ENCODE data around the gene FARS2.

FARS2 gene

DNA sequence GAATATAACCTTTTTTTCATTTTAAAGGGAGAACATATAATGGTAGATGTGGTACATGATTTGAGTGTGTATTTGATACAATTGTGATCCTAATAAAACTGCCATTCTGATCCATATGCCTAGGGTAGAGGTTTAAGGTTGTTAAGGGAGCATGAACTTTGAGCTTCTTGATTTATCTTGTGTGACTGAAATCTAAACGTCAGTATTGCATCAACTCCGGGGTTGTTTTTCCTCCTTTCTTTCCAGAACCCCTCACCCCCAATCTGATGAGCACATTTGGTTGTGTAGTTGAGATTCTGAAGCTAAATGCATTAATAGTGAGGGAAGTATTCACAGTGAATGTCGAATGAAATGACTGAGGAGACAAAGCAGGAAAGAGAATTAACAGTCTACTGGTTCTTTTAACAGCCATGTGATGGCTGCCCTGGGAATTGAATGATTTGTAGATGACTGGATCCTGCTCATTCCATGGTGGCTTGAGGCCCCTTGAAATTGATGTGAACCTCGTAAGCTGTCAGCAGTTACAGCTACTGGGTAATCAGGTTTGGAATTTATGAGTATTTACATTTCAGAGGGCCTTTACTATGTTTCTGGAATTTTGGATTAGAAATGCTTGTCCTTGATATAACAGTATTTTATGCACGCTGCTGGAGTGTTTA is 44.8 kb downstream of the FARS2 start:
- TF ChIP-seq, protein P1, sequence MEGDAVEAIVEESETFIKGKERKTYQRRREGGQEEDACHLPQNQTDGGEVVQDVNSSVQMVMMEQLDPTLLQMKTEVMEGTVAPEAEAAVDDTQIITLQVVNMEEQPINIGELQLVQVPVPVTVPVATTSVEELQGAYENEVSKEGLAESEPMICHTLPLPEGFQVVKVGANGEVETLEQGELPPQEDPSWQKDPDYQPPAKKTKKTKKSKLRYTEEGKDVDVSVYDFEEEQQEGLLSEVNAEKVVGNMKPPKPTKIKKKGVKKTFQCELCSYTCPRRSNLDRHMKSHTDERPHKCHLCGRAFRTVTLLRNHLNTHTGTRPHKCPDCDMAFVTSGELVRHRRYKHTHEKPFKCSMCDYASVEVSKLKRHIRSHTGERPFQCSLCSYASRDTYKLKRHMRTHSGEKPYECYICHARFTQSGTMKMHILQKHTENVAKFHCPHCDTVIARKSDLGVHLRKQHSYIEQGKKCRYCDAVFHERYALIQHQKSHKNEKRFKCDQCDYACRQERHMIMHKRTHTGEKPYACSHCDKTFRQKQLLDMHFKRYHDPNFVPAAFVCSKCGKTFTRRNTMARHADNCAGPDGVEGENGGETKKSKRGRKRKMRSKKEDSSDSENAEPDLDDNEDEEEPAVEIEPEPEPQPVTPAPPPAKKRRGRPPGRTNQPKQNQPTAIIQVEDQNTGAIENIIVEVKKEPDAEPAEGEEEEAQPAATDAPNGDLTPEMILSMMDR (IDR thresholded peaks at IDR 0.05; ENCODE audit: low read depth, low read length): no peak
- TF ChIP-seq EZH2phosphoT487 (IDR thresholded peaks at IDR 0.05; ENCODE audit: low read depth): no peak
- Histone ChIP-seq H3K9me3 (ENCODE audit: insufficient read depth, low read length) (no peaks in the 10 kb centered on the region), H3K36me3 (replicated peaks; ENCODE audit: low read depth, low read length) (peaks cover 2% of the 10 kb centered on the region), H3K4me2 (ENCODE audit: low read length) (peak overlapping the region; percentile 53), H3K27ac (ENCODE audit: low read length) (no peak overlapping the region), H3K9ac (ENCODE audit: low read length) (no peak overlapping the region), H3K4me3 (ENCODE audit: low read length) (no peak overlapping the region), H3K79me2 (ENCODE audit: low read length) (peaks cover 53% of the 10 kb centered on the region), H3K27me3 (ENCODE audit: low read depth, low read length) (no peaks in the 10 kb centered on the region), H3K4me1 (ENCODE audit: low read length) (peaks cover 53% of the 10 kb centered on the region), H2AFZ (ENCODE audit: low read depth, low read length) (no peak overlapping the region), H4K20me1 (ENCODE audit: insufficient read depth, low read length) (no peaks in the 10 kb centered on the region)

DNA sequence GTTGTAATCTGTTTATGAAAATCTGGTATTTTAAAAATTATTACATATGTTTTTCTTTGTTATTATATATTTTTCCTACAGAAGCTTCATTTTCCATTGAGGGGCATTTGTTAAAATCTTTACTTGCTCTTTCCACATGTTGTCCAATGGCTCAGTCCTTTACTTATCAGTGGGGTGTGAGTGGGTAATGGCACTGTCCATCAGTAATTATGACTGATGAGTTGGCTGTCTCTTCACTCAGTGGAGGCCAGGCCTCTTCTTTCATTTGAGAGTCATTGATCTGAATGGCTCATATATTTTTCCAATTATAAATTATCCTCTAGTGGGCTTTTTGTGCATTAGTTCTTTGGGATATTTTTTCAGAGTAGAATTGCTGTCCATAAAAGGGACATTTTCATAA is 45.7 kb downstream of the FARS2 start:
- H2AFZ ChIP-seq (ENCODE audit: low read depth, low read length): no peak overlapping the region
- no peak for TF ChIP-seq EZH2phosphoT487 (IDR thresholded peaks at IDR 0.05; ENCODE audit: low read depth)
- TF ChIP-seq, protein P1 (IDR thresholded peaks at IDR 0.05; ENCODE audit: low read depth, low read length): no peak

GRCh38 chr6:5308066-5308465 is 46.8 kb downstream of the FARS2 start:
- Histone ChIP-seq H3K9me3 (ENCODE audit: insufficient read depth, low read length) (no peaks in the 10 kb centered on the region), H3K4me2 (ENCODE audit: low read length) (no peak overlapping the region), H3K79me2 (ENCODE audit: low read length) (peaks cover 45% of the 10 kb centered on the region), H3K27ac (ENCODE audit: low read length) (no peak overlapping the region), H4K20me1 (ENCODE audit: insufficient read depth, low read length) (no peaks in the 10 kb centered on the region), H2AFZ (ENCODE audit: low read depth, low read length) (no peak overlapping the region), H3K4me1 (ENCODE audit: low read length) (peaks cover 37% of the 10 kb centered on the region), H3K27me3 (ENCODE audit: low read depth, low read length) (no peaks in the 10 kb centered on the region), H3K36me3 (replicated peaks; ENCODE audit: low read depth, low read length) (peaks cover 2% of the 10 kb centered on the region), H3K9ac (ENCODE audit: low read length) (no peak overlapping the region), H3K4me3 (ENCODE audit: low read length) (no peak overlapping the region)
- TF ChIP-seq, protein P1 (IDR thresholded peaks at IDR 0.05; ENCODE audit: low read depth, low read length): no peak
- no peak for TF ChIP-seq EZH2phosphoT487 (IDR thresholded peaks at IDR 0.05; ENCODE audit: low read depth)

More for the DNA sequence above, 45.7 kb downstream of the FARS2 start:
- Histone ChIP-seq H3K79me2 (ENCODE audit: low read length) (peaks cover 43% of the 10 kb centered on the region), H3K9me3 (ENCODE audit: insufficient read depth, low read length) (no peaks in the 10 kb centered on the region), H3K4me3 (ENCODE audit: low read length) (no peak overlapping the region), H3K9ac (ENCODE audit: low read length) (no peak overlapping the region), H3K27ac (ENCODE audit: low read length) (no peak overlapping the region), H3K4me1 (ENCODE audit: low read length) (peaks cover 44% of the 10 kb centered on the region), H3K36me3 (replicated peaks; ENCODE audit: low read depth, low read length) (peaks cover 2% of the 10 kb centered on the region), H3K4me2 (ENCODE audit: low read length) (no peak overlapping the region), H4K20me1 (ENCODE audit: insufficient read depth, low read length) (no peaks in the 10 kb centered on the region), H3K27me3 (ENCODE audit: low read depth, low read length) (no peaks in the 10 kb centered on the region)

DNA sequence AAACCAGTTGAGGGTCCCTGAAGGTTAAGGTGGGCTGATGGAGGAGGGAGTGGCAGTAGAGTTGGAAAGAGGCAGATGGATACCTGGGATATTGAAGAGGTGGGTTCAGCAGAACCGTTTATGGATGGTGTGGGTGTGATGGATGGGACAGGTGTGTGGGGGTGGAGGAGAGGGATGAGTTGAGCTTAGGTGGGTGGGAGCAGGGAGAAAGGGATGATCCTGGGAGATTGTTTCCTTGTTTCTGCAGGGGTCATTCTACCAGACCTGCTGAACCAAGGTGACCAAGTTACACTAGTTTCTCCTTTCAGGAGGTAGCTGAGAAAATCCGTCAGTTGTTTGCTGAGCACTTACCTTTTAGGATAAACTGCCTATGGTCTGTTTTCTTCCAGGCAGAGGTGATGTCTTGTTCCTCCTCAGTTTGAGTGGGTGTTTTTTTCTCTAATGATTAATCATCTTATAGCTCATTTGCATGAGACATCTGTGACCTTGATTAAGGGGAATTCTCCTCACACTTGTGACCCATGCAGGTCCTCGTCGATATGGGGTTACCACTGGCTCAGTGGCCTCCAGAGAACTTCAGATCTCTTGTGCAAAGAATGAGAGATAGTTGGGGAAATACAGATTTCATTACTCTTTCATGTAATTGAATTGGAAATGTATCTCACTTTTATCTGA is 53.0 kb downstream of the FARS2 start:
- Histone ChIP-seq H2AFZ (ENCODE audit: low read depth, low read length) (no peak overlapping the region), H3K9me3 (ENCODE audit: insufficient read depth, low read length) (no peaks in the 10 kb centered on the region), H3K36me3 (replicated peaks; ENCODE audit: low read depth, low read length) (no peaks in the 10 kb centered on the region), H3K27ac (ENCODE audit: low read length) (0 out of 2 replicates have a peak overlapping the region, but pooled peaks have one; percentile 21), H3K4me2 (ENCODE audit: low read length) (peak overlapping the region; percentile 68), H3K27me3 (ENCODE audit: low read depth, low read length) (no peaks in the 10 kb centered on the region), H4K20me1 (ENCODE audit: insufficient read depth, low read length) (no peaks in the 10 kb centered on the region), H3K9ac (ENCODE audit: low read length) (peak overlapping the region; percentile 41), H3K79me2 (ENCODE audit: low read length) (peaks cover 16% of the 10 kb centered on the region), H3K4me1 (ENCODE audit: low read length) (peaks cover 24% of the 10 kb centered on the region), H3K4me3 (ENCODE audit: low read length) (peak overlapping the region; percentile 58)
- TF ChIP-seq, protein P1 (IDR thresholded peaks at IDR 0.05; ENCODE audit: low read depth, low read length): no peak
- no peak for TF ChIP-seq EZH2phosphoT487 (IDR thresholded peaks at IDR 0.05; ENCODE audit: low read depth)

Measured in OCI-LY3 (cell line).